Measurements from ENCODE around the gene PRKCI. TPM values are rescaled to one million over a fixed set of nuclear protein-coding genes. Genes with fewer than 3 reads are reported as not detected.
"Not testable (repeated sequence)": the region's sequence is repeated elsewhere in the genome, so short reads cannot be mapped to it uniquely, and the experiment has no call there.

Gene PRKCI
- total RNA-seq, 1 donor from 2014 or later = 64.0 TPM

DNA sequence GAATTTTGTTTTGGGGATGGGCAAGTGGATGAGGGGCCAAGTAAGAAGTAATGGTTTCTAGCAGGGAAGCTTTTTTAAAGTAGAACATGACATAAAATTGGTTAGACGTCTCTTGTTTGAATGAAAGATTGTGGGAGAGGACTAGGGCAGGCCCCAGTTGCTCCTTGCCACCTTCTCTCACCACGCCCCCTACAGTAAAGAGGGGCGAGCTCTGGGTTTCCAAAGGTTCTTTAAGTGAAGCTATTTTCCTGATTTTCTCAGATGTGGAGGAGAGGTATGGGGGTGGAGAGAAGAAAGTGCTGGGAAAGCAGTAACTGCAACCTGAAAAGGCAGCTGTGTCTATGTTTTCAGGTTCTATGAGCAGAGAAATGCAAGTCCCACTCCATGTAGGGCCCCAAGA lies 102.7 kb downstream of the PRKCI start:
- peaks cover 13% of the 10 kb centered on the region for H3K9me3 Mint-ChIP-seq
- TF ChIP-seq, protein P1, sequence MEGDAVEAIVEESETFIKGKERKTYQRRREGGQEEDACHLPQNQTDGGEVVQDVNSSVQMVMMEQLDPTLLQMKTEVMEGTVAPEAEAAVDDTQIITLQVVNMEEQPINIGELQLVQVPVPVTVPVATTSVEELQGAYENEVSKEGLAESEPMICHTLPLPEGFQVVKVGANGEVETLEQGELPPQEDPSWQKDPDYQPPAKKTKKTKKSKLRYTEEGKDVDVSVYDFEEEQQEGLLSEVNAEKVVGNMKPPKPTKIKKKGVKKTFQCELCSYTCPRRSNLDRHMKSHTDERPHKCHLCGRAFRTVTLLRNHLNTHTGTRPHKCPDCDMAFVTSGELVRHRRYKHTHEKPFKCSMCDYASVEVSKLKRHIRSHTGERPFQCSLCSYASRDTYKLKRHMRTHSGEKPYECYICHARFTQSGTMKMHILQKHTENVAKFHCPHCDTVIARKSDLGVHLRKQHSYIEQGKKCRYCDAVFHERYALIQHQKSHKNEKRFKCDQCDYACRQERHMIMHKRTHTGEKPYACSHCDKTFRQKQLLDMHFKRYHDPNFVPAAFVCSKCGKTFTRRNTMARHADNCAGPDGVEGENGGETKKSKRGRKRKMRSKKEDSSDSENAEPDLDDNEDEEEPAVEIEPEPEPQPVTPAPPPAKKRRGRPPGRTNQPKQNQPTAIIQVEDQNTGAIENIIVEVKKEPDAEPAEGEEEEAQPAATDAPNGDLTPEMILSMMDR (IDR thresholded peaks at IDR 0.05; ENCODE audit: unreplicated experiment) = no peak
- no peaks in the 10 kb centered on the region for H3K27me3 Mint-ChIP-seq (ENCODE audit: low read depth)
- no peak for DNase-seq (ENCODE audit: low spot score in 2 of 2, unreplicated experiment in 2 of 2)
- no peak overlapping the region for H3K4me3 Mint-ChIP-seq
- peaks cover 2% of the 10 kb centered on the region for H3K36me3 Mint-ChIP-seq
- H3K27ac Mint-ChIP-seq = peak overlapping the region; percentile 19
- peaks cover 37% of the 10 kb centered on the region for H3K4me1 Mint-ChIP-seq

DNA sequence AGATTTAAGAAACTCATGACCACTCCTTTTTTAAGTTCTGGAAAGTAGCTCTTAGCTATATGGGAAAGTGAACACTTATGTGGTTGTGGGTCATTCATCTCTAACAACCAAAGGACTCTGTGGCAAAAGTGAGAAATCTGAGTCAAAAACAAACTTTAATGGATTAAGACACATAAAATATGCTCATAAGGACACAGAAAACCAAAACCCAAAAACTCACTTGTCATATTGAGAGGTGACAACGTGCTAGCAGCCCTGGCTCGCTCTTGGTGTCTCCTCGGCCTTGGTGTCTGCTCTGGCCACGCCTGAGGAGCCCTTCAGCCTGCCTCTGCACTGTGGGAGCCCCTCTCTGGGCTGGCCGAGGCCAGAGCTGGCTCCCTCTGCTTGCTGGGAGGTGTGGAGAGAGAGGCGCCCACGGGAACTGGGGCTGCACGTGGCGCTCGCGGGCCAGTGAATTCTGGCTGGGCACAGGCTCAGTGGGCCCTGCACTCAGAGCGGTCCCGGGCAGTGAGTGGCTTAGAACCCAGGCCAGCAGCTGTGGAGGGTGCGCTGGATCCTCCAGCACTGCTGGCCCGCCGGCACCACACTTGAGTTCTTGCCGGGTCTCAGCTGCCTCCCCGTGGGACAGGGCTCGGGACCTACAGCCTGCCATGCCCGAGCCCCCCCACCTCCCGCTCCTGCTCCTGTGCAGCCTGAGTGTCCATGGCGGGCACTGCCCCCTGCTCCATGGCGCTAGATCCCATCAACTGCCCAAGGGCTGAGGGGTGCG lies 105.0 kb downstream of the PRKCI start:
- H3K27me3 Mint-ChIP-seq (ENCODE audit: low read depth) = no peaks in the 10 kb centered on the region
- peaks cover 13% of the 10 kb centered on the region for H3K9me3 Mint-ChIP-seq
- no peak overlapping the region for H3K4me3 Mint-ChIP-seq
- H3K36me3 Mint-ChIP-seq = peaks cover 2% of the 10 kb centered on the region
- H3K4me1 Mint-ChIP-seq = peaks cover 18% of the 10 kb centered on the region
- TF ChIP-seq, protein P1 (IDR thresholded peaks at IDR 0.05; ENCODE audit: unreplicated experiment) = no peak
- no peak for DNase-seq (ENCODE audit: low spot score in 2 of 2, unreplicated experiment in 2 of 2)
- H3K27ac Mint-ChIP-seq = no peak overlapping the region

DNA sequence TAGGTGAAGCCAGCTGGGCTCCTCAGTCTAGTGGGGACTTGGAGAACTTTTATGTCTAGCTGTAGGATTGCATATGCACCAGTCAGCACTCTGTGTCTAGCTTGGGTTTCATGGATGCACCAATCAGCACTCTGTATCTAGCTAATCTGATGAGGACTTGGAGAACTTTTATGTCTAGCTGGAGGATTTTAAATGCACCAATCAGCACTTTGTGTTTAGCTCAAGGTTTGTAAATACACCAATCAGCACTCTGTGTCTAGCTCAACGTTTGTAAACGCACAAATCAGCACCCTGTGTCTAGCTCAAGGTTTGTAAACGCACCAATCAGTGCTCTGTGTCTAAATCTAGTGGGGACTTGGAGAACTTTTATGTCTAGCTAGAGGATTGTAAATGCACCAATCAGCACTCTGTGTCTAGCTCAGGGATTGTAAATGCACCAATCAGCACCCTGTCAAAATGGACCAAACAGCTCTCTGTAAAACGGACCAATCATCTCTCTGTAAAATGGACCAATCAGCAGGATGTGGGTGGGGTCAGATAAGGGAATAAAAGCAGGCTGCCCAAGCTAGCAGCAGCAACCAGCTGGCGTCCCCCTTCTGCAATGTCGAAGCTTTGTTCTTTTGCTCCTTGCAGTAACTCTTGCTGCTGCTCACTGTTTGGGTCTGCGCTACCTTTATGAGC lies 105.8 kb downstream of the PRKCI start:
- not testable (repeated sequence) for H3K27ac Mint-ChIP-seq; H3K4me3 Mint-ChIP-seq; DNase-seq (ENCODE audit: low spot score in 2 of 2, unreplicated experiment in 2 of 2); H3K27me3 Mint-ChIP-seq (ENCODE audit: low read depth); H3K36me3 Mint-ChIP-seq
- Mint-ChIP-seq H3K9me3 (peaks cover 16% of the 10 kb centered on the region), H3K4me1 (peaks cover 10% of the 10 kb centered on the region)

DNA sequence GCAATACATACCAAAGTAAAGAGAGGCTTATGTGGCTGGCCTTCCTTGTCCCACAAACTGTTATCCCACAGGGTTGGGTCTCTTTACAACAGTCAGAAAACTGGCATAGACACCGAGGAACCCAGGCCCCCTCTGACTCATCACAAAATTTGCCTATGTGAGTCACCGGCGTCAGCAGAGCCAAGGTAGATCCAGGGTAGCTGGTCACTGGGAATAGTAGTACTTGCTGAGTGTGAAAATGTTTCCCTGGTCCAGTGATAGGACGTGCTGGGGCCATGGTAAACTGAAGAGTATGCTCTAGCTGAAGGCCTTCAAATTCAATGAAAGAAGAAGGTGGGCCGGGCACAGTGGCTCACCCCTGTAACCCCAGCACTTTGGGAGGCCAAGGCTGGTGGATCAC lies 108.1 kb downstream of the PRKCI start:
- Mint-ChIP-seq H3K9me3 (peaks cover 14% of the 10 kb centered on the region), H3K27ac (no peak overlapping the region), H3K36me3 (no peaks in the 10 kb centered on the region), H3K4me3 (no peak overlapping the region), H3K27me3 (ENCODE audit: low read depth) (no peaks in the 10 kb centered on the region), H3K4me1 (no peaks in the 10 kb centered on the region)
- DNase-seq (ENCODE audit: low spot score in 2 of 2, unreplicated experiment in 2 of 2) = no peak
- TF ChIP-seq, protein P1 (IDR thresholded peaks at IDR 0.05; ENCODE audit: unreplicated experiment) = no peak

DNA sequence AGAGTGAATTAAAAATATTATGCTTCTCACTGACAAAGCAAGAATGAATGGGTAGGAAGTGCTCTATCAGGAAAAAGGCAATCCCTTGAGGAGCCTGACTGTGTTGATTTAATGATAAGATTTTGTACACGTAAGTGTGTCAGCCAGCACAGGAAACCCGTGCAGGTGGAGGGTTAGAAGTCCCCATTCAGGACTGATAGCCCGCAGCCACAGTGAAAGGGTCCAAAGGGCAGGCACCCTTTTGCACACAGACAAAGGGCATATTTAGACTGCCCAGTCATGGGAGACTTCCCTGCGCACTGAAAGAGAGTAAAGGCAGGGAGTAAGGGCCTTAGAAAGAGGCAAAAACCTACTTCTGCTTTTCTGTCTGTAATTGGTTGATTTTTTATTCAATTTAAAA lies 108.9 kb downstream of the PRKCI start:
- H3K36me3 Mint-ChIP-seq = no peaks in the 10 kb centered on the region
- no peak overlapping the region for H3K27ac Mint-ChIP-seq
- no peak overlapping the region for H3K4me3 Mint-ChIP-seq
- no peak for DNase-seq (ENCODE audit: low spot score in 2 of 2, unreplicated experiment in 2 of 2)
- peaks cover 14% of the 10 kb centered on the region for H3K9me3 Mint-ChIP-seq
- H3K4me1 Mint-ChIP-seq = no peaks in the 10 kb centered on the region
- TF ChIP-seq, protein P1 (IDR thresholded peaks at IDR 0.05; ENCODE audit: unreplicated experiment) = no peak
- H3K27me3 Mint-ChIP-seq (ENCODE audit: low read depth) = no peaks in the 10 kb centered on the region

DNA sequence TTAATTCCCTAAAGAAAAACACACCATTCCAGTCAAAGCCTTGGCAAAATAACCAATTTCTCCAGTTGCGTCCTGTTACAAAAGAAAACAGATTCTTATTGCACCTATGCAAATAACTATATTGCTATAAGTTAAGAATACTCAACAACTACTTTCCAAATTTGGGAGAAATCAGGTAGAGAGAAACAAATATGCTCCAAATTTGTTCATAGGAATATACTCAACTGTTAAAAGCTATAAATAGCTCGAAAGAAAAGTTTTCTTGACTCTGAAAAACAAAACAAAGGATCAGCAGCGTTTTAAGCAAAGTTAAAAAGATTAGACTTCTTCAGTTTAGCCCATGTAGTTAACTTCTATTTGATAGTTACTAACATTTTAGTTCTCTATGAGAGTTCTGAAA lies 115.2 kb downstream of the PRKCI start:
- Mint-ChIP-seq H3K4me1 (no peaks in the 10 kb centered on the region), H3K36me3 (peaks cover 5% of the 10 kb centered on the region), H3K27ac (no peak overlapping the region), H3K27me3 (ENCODE audit: low read depth) (no peaks in the 10 kb centered on the region), H3K4me3 (no peak overlapping the region), H3K9me3 (peaks cover 16% of the 10 kb centered on the region)
- DNase-seq (ENCODE audit: low spot score in 2 of 2, unreplicated experiment in 2 of 2) = no peak
- TF ChIP-seq, protein P1 (IDR thresholded peaks at IDR 0.05; ENCODE audit: unreplicated experiment) = no peak
